ENCODE results near the gene CAP1. TPM values are rescaled to one million over a fixed set of nuclear protein-coding genes. Genes with fewer than 3 reads are reported as not detected.

CAP1 gene
- total and polyA plus RNA-seq, 9 of the 15 experiments (the other 6 are each of a cell fraction or from before 2014, with no cell fraction given) = 230 to 658 (median 281) TPM

- TF ChIP-seq NR2C2 (CRISPR knock-in tag; IDR thresholded peaks at IDR 0.05) = no peak
- 0 out of 2 replicates have a peak, but pooled peaks have one; percentile 50 for TF ChIP-seq NR2C2 (tag; IDR thresholded peaks at IDR 0.05)
- TF ChIP-seq TRIM24 (IDR thresholded peaks at IDR 0.05) = 0 out of 4 replicates have a peak, but pooled peaks of 1 of the 2 experiments have one; percentile 20
- peak; percentile 23; the same call in 1 of the 2 replicates for TF ChIP-seq MTA1 (IDR thresholded peaks at IDR 0.05; ENCODE audit: borderline replicate concordance)
- TF ChIP-seq SMARCE1 (IDR thresholded peaks at IDR 0.05) = peak; percentile 16; the same call in 1 of the 2 replicates
- TF ChIP-seq SREBF1 (IDR thresholded peaks at IDR 0.05; ENCODE audit: borderline replicate concordance, low read depth, low read length) = no peak
- peak; percentile 98 for TF ChIP-seq FOXJ2 (tag; IDR thresholded peaks at IDR 0.05)
- peak; percentile 38; the same call in 1 of the 2 replicates for TF ChIP-seq ELF1 (tag; IDR thresholded peaks at IDR 0.05)
- TF ChIP-seq SPI1 (IDR thresholded peaks at IDR 0.05; ENCODE audit: borderline replicate concordance, low read depth, low read length) = peak; percentile 6; the same call in 1 of the 2 replicates
- peak; percentile 73; the same call in 1 of the 2 replicates for TF ChIP-seq GTF2E2 (tag; IDR thresholded peaks at IDR 0.05)
- TF ChIP-seq PKNOX1 (IDR thresholded peaks at IDR 0.05) = peak; percentile 58
- TF ChIP-seq AFF4 (CRISPR knock-in tag; IDR thresholded peaks at IDR 0.05) = 0 out of 2 replicates have a peak, but pooled peaks have one; percentile 5
- no peak for TF ChIP-seq SRSF1 (IDR thresholded peaks at IDR 0.05; ENCODE audit: low read depth, low read length)
- no peak for TF ChIP-seq HDAC1 (IDR thresholded peaks at IDR 0.05)
- TF ChIP-seq ZNF121 (CRISPR knock-in tag; conservative IDR thresholded peaks at IDR 0.05) = peak; percentile 78
- peak; percentile 90 for TF ChIP-seq TOE1 (IDR thresholded peaks at IDR 0.05; ENCODE audit: borderline replicate concordance)
- TF ChIP-seq TOE1 (CRISPR knock-in tag; IDR thresholded peaks at IDR 0.05; ENCODE audit: borderline replicate concordance, low read depth) = no peak
- TF ChIP-seq RFX1 (IDR thresholded peaks at IDR 0.05) = peak; percentile 76
- no peak for TF ChIP-seq ZBTB17 (CRISPR knock-in tag; IDR thresholded peaks at IDR 0.05)
- TF ChIP-seq TFE3 (CRISPR knock-in tag; IDR thresholded peaks at IDR 0.05) = peak; percentile 95
Observed at GRCh38 chr1:40014253-40014706, 26.2 kb upstream of the CAP1 start (continued).
